ENCODE data around the gene YIF1A.

YIF1A gene

GRCh38 chr11:66314561-66315497, 25.9 kb upstream of the YIF1A start:
- TF ChIP-seq CTCF (conservative IDR thresholded peaks at IDR 0.05; ENCODE audit: low read depth), result no peak
- no peak for DNase-seq (ENCODE audit: low spot score)
- H3K27ac ChIP-seq, result peak overlapping the region; percentile 93
- ChIA-PET CTCF (interaction anchor here (1.0 to 1.1 kb wide), 2 partner anchors 14 to 75 kb away, joined by 3 read pairs; no protein-coding TSS in a partner anchor), POLR2A (ENCODE audit: low non-redundant PET) (no interaction called here)

- peak overlapping the region; percentile 93 for H3K27ac ChIP-seq
- POLR2A ChIA-PET (ENCODE audit: low non-redundant PET), result no interaction called here
- CTCF ChIA-PET, result interaction anchor here (1.0 kb wide), 1 partner anchor 75 kb away, joined by 3 read pairs; no protein-coding TSS in a partner anchor
- TF ChIP-seq CTCF (conservative IDR thresholded peaks at IDR 0.05; ENCODE audit: low read depth), result no peak
- no peak for DNase-seq (ENCODE audit: low spot score)
These were observed 25.2 kb upstream of the YIF1A start for GRCh38 chr11:66314186-66314501.

- no peak for DNase-seq (ENCODE audit: low spot score)
- H3K27ac ChIP-seq, result peak overlapping the region; percentile 93
- CTCF ChIA-PET, result interaction anchor here (1.0 to 3.2 kb wide), 4 partner anchors 12 to 76 kb away, joined by 3 to 25 read pairs (median 20); partner anchors contain the start of gene RIN1
- TF ChIP-seq CTCF (conservative IDR thresholded peaks at IDR 0.05; ENCODE audit: low read depth), result no peak
- POLR2A ChIA-PET (ENCODE audit: low non-redundant PET), result interaction anchor here (0.6 to 1.0 kb wide), 3 partner anchors 16 to 191 kb away, joined by 3 to 5 read pairs (median 4); partner anchors contain the start of gene YIF1A
These were observed 24.6 kb upstream of the YIF1A start for GRCh38 chr11:66313321-66314185.

GRCh38 chr11:66312549-66313320, 23.8 kb upstream of the YIF1A start:
- POLR2A ChIA-PET (ENCODE audit: low non-redundant PET), result interaction anchor here (0.6 to 2.0 kb wide), 7 partner anchors 15 to 190 kb away, joined by 3 to 5 read pairs (median 4); partner anchors contain the start of gene YIF1A
- peak; percentile 95 for DNase-seq (ENCODE audit: low spot score)

GRCh38 chr11:66311965-66312548, 23.1 kb upstream of the YIF1A start:
- peak; percentile 89 for DNase-seq (ENCODE audit: low spot score)
- ChIA-PET CTCF (interaction anchor here (0.6 to 3.2 kb wide), 28 partner anchors 11 to 814 kb away, joined by 3 to 25 read pairs (median 4); partner anchors contain the start of genes BRMS1, RIN1 and SLC29A2), POLR2A (ENCODE audit: low non-redundant PET) (interaction anchor here (0.6 to 2.0 kb wide), 5 partner anchors 23 to 153 kb away, joined by 3 to 5 read pairs (median 3); partner anchors contain the start of gene YIF1A)
- peak; percentile 58 for TF ChIP-seq CTCF (conservative IDR thresholded peaks at IDR 0.05; ENCODE audit: low read depth)
- peak overlapping the region; percentile 93 for H3K27ac ChIP-seq

More at GRCh38 chr11:66312549-66313320, 23.8 kb upstream of the YIF1A start:
- CTCF ChIA-PET, result interaction anchor here (0.6 to 3.2 kb wide), 8 partner anchors 12 to 813 kb away, joined by 3 to 25 read pairs (median 11); partner anchors contain the start of gene RIN1
- TF ChIP-seq CTCF (conservative IDR thresholded peaks at IDR 0.05; ENCODE audit: low read depth), result no peak
- peak overlapping the region; percentile 93 for H3K27ac ChIP-seq

Measured in RWPE1 (cell line).